SHP77 (cell line): Measurements from ENCODE around the gene MAP2K4.

ENCODE experiments used
- DNase-seq, 2 experiments: peaks; one replicate each; lab custom pipeline; 2025; lab: John Stamatoyannopoulos, UW

The MAP2K4 gene

GRCh38 chr17:12089809-12090384, 69.2 kb downstream of the MAP2K4 start:
- DNase-seq = peak; percentile 28 to 35

GRCh38 chr17:12094336-12094735, 73.7 kb downstream of the MAP2K4 start:
- no peak for DNase-seq

GRCh38 chr17:12095522-12095921, 74.8 kb downstream of the MAP2K4 start:
- DNase-seq = no peak

- DNase-seq = no peak
Measured at GRCh38 chr17:12097326-12097725, 76.6 kb downstream of the MAP2K4 start.

GRCh38 chr17:12098568-12098967, 77.9 kb downstream of the MAP2K4 start:
- no peak for DNase-seq

- no peak for DNase-seq
Measured at GRCh38 chr17:12099412-12099811, 78.7 kb downstream of the MAP2K4 start.

GRCh38 chr17:12104831-12105230, 84.2 kb downstream of the MAP2K4 start:
- DNase-seq = no peak

GRCh38 chr17:12107905-12108304, 87.2 kb downstream of the MAP2K4 start:
- DNase-seq = no peak

GRCh38 chr17:12110906-12111305, 90.2 kb downstream of the MAP2K4 start:
- no peak for DNase-seq

GRCh38 chr17:12113156-12113555, 92.5 kb downstream of the MAP2K4 start:
- DNase-seq = no peak

GRCh38 chr17:12114686-12115418, 94.2 kb downstream of the MAP2K4 start:
- DNase-seq = no peak

GRCh38 chr17:12116143-12116542, 95.5 kb downstream of the MAP2K4 start:
- no peak for DNase-seq

- DNase-seq = no peak
Measured at GRCh38 chr17:12118617-12119016, 97.9 kb downstream of the MAP2K4 start.

GRCh38 chr17:12122075-12122474, 101.4 kb downstream of the MAP2K4 start:
- no peak for DNase-seq

- no peak for DNase-seq
Measured at GRCh38 chr17:12127177-12127576, 106.5 kb downstream of the MAP2K4 start.

GRCh38 chr17:12127667-12128066, 107.0 kb downstream of the MAP2K4 start:
- DNase-seq = no peak

GRCh38 chr17:12128946-12129345, 108.3 kb downstream of the MAP2K4 start:
- DNase-seq = no peak

GRCh38 chr17:12133183-12133582, 112.5 kb downstream of the MAP2K4 start:
- DNase-seq = no peak

- no peak for DNase-seq
Measured at GRCh38 chr17:12134101-12134500, 113.4 kb downstream of the MAP2K4 start.

GRCh38 chr17:12134587-12134986, 113.9 kb downstream of the MAP2K4 start:
- DNase-seq = no peak

- DNase-seq = no peak
Measured at GRCh38 chr17:12136243-12136642, 115.6 kb downstream of the MAP2K4 start.

GRCh38 chr17:12136646-12137045, 116.0 kb downstream of the MAP2K4 start:
- DNase-seq = no peak

- DNase-seq = no peak
Measured at GRCh38 chr17:12137859-12138258, 117.2 kb downstream of the MAP2K4 start.

GRCh38 chr17:12140685-12141084, 120.0 kb downstream of the MAP2K4 start:
- DNase-seq = no peak
